ENCODE measurements around the gene CLK3. TPM values are rescaled to one million over a fixed set of nuclear protein-coding genes. Genes with fewer than 3 reads are reported as not detected.
A peak's percentile ranks its signal among the peaks of the same experiment; 100 is the strongest.

Gene CLK3
- total RNA-seq (ENCODE audit: low replicate concordance): 73.6 and 76.5 TPM in 2 replicates
- long read RNA-seq, transcript CLK3-202 (13 exons, 2,621 nt): major isoform, 87 of 146 reads
- long read RNA-seq, partial matches to known transcripts: 20 of 146 reads
- long read RNA-seq, other reads (novel, unspliced or antisense): 38 of 146 reads

- H3K9me3 Mint-ChIP-seq: no peaks in the 10 kb centered on the region
- H3K27me3 Mint-ChIP-seq: peaks cover 4% of the 10 kb centered on the region
- no peaks in the 10 kb centered on the region for H3K36me3 Mint-ChIP-seq
- peaks cover 23% of the 10 kb centered on the region for H3K4me1 Mint-ChIP-seq (ENCODE audit: unreplicated experiment)
- H3K4me3 Mint-ChIP-seq: peak within 1 kb of the TSS; percentile 94
- no peak for TF ChIP-seq CTCF (conservative IDR thresholded peaks at IDR 0.05)
- peak; percentile 98 for DNase-seq (ENCODE audit: extremely low spot score, unreplicated experiment)
- peak within 1 kb of the TSS; percentile 92 for H3K27ac Mint-ChIP-seq
Observed at GRCh38 chr15:74615508-74616365, at the start of gene CLK3. TSS of gene CLK3 (plus strand) at chr15:74615836. CDS start at chr15:74619197, 3,361 bp downstream.

GRCh38 chr15:74568594-74568993 lies 47.0 kb upstream of the CLK3 start:
- Mint-ChIP-seq H3K27ac (no peak overlapping the region), H3K27me3 (no peaks in the 10 kb centered on the region), H3K9me3 (no peaks in the 10 kb centered on the region), H3K4me1 (ENCODE audit: unreplicated experiment) (peaks cover 39% of the 10 kb centered on the region), H3K36me3 (peaks cover 7% of the 10 kb centered on the region), H3K4me3 (no peak overlapping the region)
- no peak for DNase-seq (ENCODE audit: extremely low spot score, unreplicated experiment)
- no peak for TF ChIP-seq CTCF (conservative IDR thresholded peaks at IDR 0.05)

DNA sequence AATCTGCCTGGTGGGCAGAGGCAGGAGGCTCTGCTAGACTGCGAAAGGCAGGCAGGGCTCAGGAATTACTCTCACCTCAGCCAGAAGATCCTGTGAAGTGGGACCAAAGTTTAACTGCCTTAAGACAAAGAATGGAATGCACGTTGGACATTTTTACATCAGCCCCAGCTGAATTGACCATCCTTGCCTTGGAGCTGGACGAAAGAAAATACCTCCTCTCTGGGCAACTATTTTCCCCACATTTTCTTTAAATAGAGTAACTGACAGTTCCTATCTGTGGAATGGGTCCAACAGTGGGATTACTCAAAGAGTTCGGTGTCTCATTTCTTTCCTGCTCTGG lies 45.9 kb upstream of the CLK3 start:
- Mint-ChIP-seq H3K27ac (no peak overlapping the region), H3K4me3 (no peak overlapping the region), H3K4me1 (ENCODE audit: unreplicated experiment) (peaks cover 32% of the 10 kb centered on the region), H3K36me3 (peaks cover 12% of the 10 kb centered on the region), H3K9me3 (no peaks in the 10 kb centered on the region), H3K27me3 (no peaks in the 10 kb centered on the region)
- no peak for DNase-seq (ENCODE audit: extremely low spot score, unreplicated experiment)
- no peak for TF ChIP-seq CTCF (conservative IDR thresholded peaks at IDR 0.05)

DNA sequence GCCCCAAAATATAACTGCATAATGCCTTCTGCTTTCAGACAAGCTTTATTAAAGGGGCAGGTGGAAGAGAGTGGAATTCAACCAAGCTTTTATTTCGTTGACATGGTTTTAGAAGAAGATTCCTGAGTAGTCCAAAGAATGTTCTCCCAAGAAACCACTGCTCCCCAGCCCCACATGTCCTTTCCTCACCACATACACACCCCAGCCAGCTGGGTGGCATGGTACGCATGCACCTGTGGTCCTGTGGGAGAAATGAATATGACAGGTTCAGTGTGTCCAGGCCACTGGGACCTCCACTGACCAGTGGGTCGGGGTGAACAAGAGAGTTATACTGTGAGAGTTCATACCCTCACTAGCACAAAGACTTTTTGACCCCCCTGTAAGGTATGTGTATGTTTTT lies 44.4 kb upstream of the CLK3 start:
- DNase-seq (ENCODE audit: extremely low spot score, unreplicated experiment): no peak
- Mint-ChIP-seq H3K4me3 (no peak overlapping the region), H3K27ac (no peak overlapping the region), H3K4me1 (ENCODE audit: unreplicated experiment) (peaks cover 26% of the 10 kb centered on the region), H3K36me3 (peaks cover 12% of the 10 kb centered on the region), H3K9me3 (no peaks in the 10 kb centered on the region), H3K27me3 (no peaks in the 10 kb centered on the region)
- TF ChIP-seq CTCF (conservative IDR thresholded peaks at IDR 0.05): no peak

GRCh38 chr15:74573987-74574386 lies 41.6 kb upstream of the CLK3 start:
- Mint-ChIP-seq H3K27me3 (no peaks in the 10 kb centered on the region), H3K9me3 (no peaks in the 10 kb centered on the region), H3K27ac (no peak overlapping the region), H3K36me3 (peaks cover 16% of the 10 kb centered on the region), H3K4me1 (ENCODE audit: unreplicated experiment) (peaks cover 9% of the 10 kb centered on the region), H3K4me3 (no peak overlapping the region)
- no peak for DNase-seq (ENCODE audit: extremely low spot score, unreplicated experiment)
- TF ChIP-seq CTCF (conservative IDR thresholded peaks at IDR 0.05): no peak
